NCI-H2107 (cell line): ENCODE results near the gene MTCL3.

Experiments used
- DNase-seq: peaks from one replicate; lab custom pipeline; 2025; lab: John Stamatoyannopoulos, UW

The MTCL3 gene

GRCh38 chr6:127515234-127515793, 3.8 kb downstream of the MTCL3 start:
- no peak for DNase-seq

GRCh38 chr6:127514773-127515227, 4.3 kb downstream of the MTCL3 start:
- peak; percentile 55 for DNase-seq

GRCh38 chr6:127514179-127514772, 4.9 kb downstream of the MTCL3 start:
- DNase-seq: no peak

- no peak for DNase-seq
Measured at GRCh38 chr6:127513425-127513824, 5.7 kb downstream of the MTCL3 start.

GRCh38 chr6:127510876-127511275, 8.3 kb downstream of the MTCL3 start:
- DNase-seq: no peak

GRCh38 chr6:127506894-127507293, 12.2 kb downstream of the MTCL3 start:
- DNase-seq: no peak

- no peak for DNase-seq
Measured at GRCh38 chr6:127503022-127503421, 16.1 kb downstream of the MTCL3 start.

- DNase-seq: no peak
Measured at GRCh38 chr6:127497410-127497809, 21.7 kb downstream of the MTCL3 start.

GRCh38 chr6:127496471-127496870, 22.7 kb downstream of the MTCL3 start:
- DNase-seq: no peak

GRCh38 chr6:127494240-127494767, 24.8 kb downstream of the MTCL3 start:
- no peak for DNase-seq

GRCh38 chr6:127489248-127489647, 29.9 kb downstream of the MTCL3 start:
- DNase-seq: no peak

- no peak for DNase-seq
Measured at GRCh38 chr6:127486934-127487333, 32.2 kb downstream of the MTCL3 start.

GRCh38 chr6:127484212-127484863, 34.8 kb downstream of the MTCL3 start:
- no peak for DNase-seq

GRCh38 chr6:127483399-127484055, 35.6 kb downstream of the MTCL3 start:
- DNase-seq: no peak

GRCh38 chr6:127482325-127482724, 36.8 kb downstream of the MTCL3 start:
- no peak for DNase-seq

GRCh38 chr6:127481628-127482027, 37.5 kb downstream of the MTCL3 start:
- DNase-seq: no peak

- no peak for DNase-seq
Measured at GRCh38 chr6:127481111-127481510, 38.0 kb downstream of the MTCL3 start.

GRCh38 chr6:127477658-127478057, 41.5 kb downstream of the MTCL3 start:
- DNase-seq: no peak

GRCh38 chr6:127475823-127476176, 43.3 kb downstream of the MTCL3 start:
- DNase-seq: no peak

GRCh38 chr6:127475135-127475822, 43.9 kb downstream of the MTCL3 start:
- no peak for DNase-seq

GRCh38 chr6:127471379-127472255, 47.5 kb downstream of the MTCL3 start:
- no peak for DNase-seq
